Ovary (tissue), 9 donors: ENCODE results near the gene RYR1. TPM values are rescaled to one million over a fixed set of nuclear protein-coding genes. Genes with fewer than 3 reads are reported as not detected.
A peak's percentile ranks its signal among the peaks of the same experiment; 100 is the strongest.

Experiments
- DNase-seq, 5 donors: peaks; one replicate each; pipeline ENCODE4 v3.0.0-alpha.2; 2019 to 2020
- H3K27ac ChIP-seq, 2 donors: fragments of 200-600 bp; one replicate each; pipeline versions ENCODE4 v1.5.1 to v1.8.0; 2019 to 2022
- H3K27me3 ChIP-seq: fragments of 200-600 bp; one replicate; pipeline ENCODE4 v1.8.0; 2022
- H3K36me3 ChIP-seq: fragments of 200-600 bp; sonication (generic); one replicate; pipeline ENCODE4 v1.5.1; 2019
- H3K4me1 ChIP-seq: one replicate; pipeline ENCODE4 v1.8.1; 2013; ENCODE audit warnings: mild to moderate bottlenecking, moderate library complexity; ENCODE audit not compliant: insufficient read depth
- H3K4me3 ChIP-seq: fragments of 200-600 bp; sonication (generic); one replicate; pipeline ENCODE4 v1.5.1; 2017
- H3K9me3 ChIP-seq, 2 donors: fragments of 200-600 bp in 1 of 2; sonication (generic) in 1 of 2; one replicate each; pipeline versions ENCODE4 v1.5.1 to v1.8.1; 2013 to 2019; ENCODE audit warnings: mild to moderate bottlenecking in 1 of 2, moderate library complexity in 1 of 2
- CTCF ChIP-seq, 3 donors: fragments of 450-650 bp in 2 of 3; fragments of 200-600 bp in 1 of 3; IDR thresholded peaks; one replicate each; pipeline versions ENCODE4 v1.5.1 to v1.8.0; 2016 to 2022; ENCODE audit warnings: antibody characterized with exemption in 3 of 3, mild to moderate bottlenecking in 1 of 3
- EP300 ChIP-seq: sonication (generic); formaldehyde crosslinking; IDR thresholded peaks from one replicate; pipeline ENCODE4 v1.6.1; 2017; ENCODE audit warnings: antibody characterized with exemption
- POLR2A ChIP-seq: fragments of 450-650 bp; IDR thresholded peaks from one replicate; pipeline ENCODE4 v1.6.1; 2017; ENCODE audit warnings: antibody characterized with exemption, mild to moderate bottlenecking, moderate library complexity
- WGBS, 3 donors: extraction: QIAGEN DNeasy Blood & Tissue Kit in 1 of 3; methylation state at CpG; one replicate each; pipeline versions ENCODE4 v1.1.5 to v1.1.7; 2013 to 2017; 5-methylcytosine and 5-hydroxymethylcytosine counted together
- intact Hi-C, 4 donors: fragments of 100-400 bp; cut with DNase I; formaldehyde crosslinking; loops; one replicate each; pipeline versions ENCODE4 v1.11.0 to v1.15.1; 2022 to 2023
- polyA plus RNA-seq, 2 donors: library from polyadenylated mRNA; stranded (reverse); fragments of 200-250 nt in 1 of 2; fragments of 350-450 nt in 1 of 2; fragmentation: Illumina TruSeq in 1 of 2; extraction: RNeasy Lipid Tissue Mini Kit (QIAGEN cat#74804) in 1 of 2; gene quantifications; one replicate each; pipeline ENCODE4 v1.2.3, GENCODE V29; 2013 to 2014
- total RNA-seq, 7 donors: library from RNA; depleted of rRNA in 2 of 7; stranded (reverse); fragments of >200 nt in 2 of 7; fragmentation: NEBNext Ultra II Directional in 3 of 7; extraction: Animal tissue kit (Norgen Biotek cat#: 25700) in 3 of 7; gene quantifications; one replicate each; pipeline versions ENCODE4 v1.1.0 to v1.2.4, GENCODE V29; 2016 to 2023
- donor health status: DM: no; HTN: no; CAD: no; lungs with moderate emphysema.
- donor health status: DM: no; HTN: no; CAD: no.
- donor health status: Bipolar disorder and iron deficiency.
- donor health status: DM: yes; HTN: yes; CAD: no.
- donor health status: DM: no; HTN: no; CAD: no.
- donor health status: DM: yes; HTN: yes; CAD: no.

Gene RYR1
- total and polyA plus RNA-seq, 9 donors = 0.57 to 2.6 (median 1.0) TPM

DNA sequence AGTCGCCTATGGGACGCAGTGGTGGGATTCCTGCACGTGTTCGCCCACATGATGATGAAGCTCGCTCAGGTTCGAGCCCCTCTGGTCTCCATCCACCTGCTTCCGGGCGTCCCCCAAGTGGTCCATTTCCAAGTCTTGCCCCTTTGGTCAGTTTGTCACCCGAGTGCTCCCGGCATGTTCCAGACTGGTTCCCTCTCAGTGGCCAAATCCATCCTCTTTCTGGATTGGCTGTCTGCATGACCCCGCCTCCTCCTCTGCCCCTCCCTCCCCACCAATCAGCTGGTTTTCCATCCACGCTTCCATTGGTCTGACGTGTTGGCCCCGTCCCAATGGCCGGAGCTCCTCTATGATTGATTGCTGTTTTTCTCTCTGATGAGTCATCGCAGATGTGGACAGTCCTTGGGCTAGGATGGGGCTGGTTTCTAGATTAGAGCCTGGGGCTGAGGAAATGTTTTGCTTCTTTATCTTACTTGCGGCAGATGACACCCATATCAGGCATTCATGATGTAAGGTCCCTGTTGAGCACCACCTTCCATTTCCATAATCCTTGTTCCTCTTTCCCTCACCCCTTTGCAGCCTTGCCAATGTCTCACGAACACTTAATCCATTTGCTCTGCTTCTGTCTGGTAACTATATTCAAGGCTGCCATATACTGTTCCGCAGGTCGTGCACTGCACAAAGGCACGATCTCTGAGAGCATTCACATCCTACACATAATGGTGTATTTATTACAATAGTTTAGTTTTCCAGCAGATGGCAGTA, 110.5 kb downstream of the RYR1 start:
- Histone ChIP-seq H3K27ac (no peak overlapping the region), H3K27me3 (no peaks in the 10 kb centered on the region), H3K4me1 (peaks cover 4% of the 10 kb centered on the region), H3K36me3 (no peaks in the 10 kb centered on the region), H3K9me3 (no peaks in the 10 kb centered on the region), H3K4me3 (no peak overlapping the region)
- 26 to 41% (median 37%) methylated on average over 21 of the region's 21 CpGs for WGBS, 3 donors
- TF ChIP-seq EP300 = no peak
- no peak for TF ChIP-seq POLR2A
- peak in 2 of 3 donors; percentile 11 to 42 for TF ChIP-seq CTCF (IDR thresholded peaks at IDR 0.05)
- intact Hi-C loops = loop anchor here in 1 of 4 donors (10.0 kb wide), 1 partner anchor 371 kb away; the partner anchor contains the start of gene CCER2
- DNase-seq = peak; percentile 46 to 69 (median 65)

- no peaks in the 10 kb centered on the region for H3K36me3 ChIP-seq
- 34 to 45% (median 38%) methylated on average over 6 of the region's 6 CpGs for WGBS, 3 donors
- DNase-seq = no peak
- H3K4me1 ChIP-seq = peaks cover 4% of the 10 kb centered on the region
- no peaks in the 10 kb centered on the region for H3K27me3 ChIP-seq
- no peaks in the 10 kb centered on the region for H3K9me3 ChIP-seq
- no peak for TF ChIP-seq CTCF (IDR thresholded peaks at IDR 0.05)
- no peak for TF ChIP-seq POLR2A
- TF ChIP-seq EP300 = no peak
- no peak overlapping the region for H3K27ac ChIP-seq
- intact Hi-C loops = loop anchor here in 1 of 4 donors (10.0 kb wide), 1 partner anchor 370 kb away; the partner anchor contains the start of gene CCER2
- H3K4me3 ChIP-seq = no peak overlapping the region
Measured at GRCh38 chr19:38544569-38545315, 111.3 kb downstream of the RYR1 start.

GRCh38 chr19:38545596-38545995, 112.1 kb downstream of the RYR1 start:
- DNase-seq = no peak
- intact Hi-C loops = loop anchor here in 1 of 4 donors (10.0 kb wide), 1 partner anchor 369 kb away; the partner anchor contains the start of gene CCER2
- Histone ChIP-seq H3K4me3 (no peak overlapping the region), H3K27ac (no peak overlapping the region), H3K4me1 (peaks cover 4% of the 10 kb centered on the region), H3K27me3 (no peaks in the 10 kb centered on the region), H3K9me3 (no peaks in the 10 kb centered on the region), H3K36me3 (no peaks in the 10 kb centered on the region)
- TF ChIP-seq EP300 (no peak), CTCF (IDR thresholded peaks at IDR 0.05) (no peak), POLR2A (no peak)
- 92 to 94% (median 92%) methylated on average over 8 of the region's 8 CpGs for WGBS, 3 donors

GRCh38 chr19:38547421-38547820, 113.9 kb downstream of the RYR1 start:
- Histone ChIP-seq H3K27me3 (no peaks in the 10 kb centered on the region), H3K4me1 (peaks cover 4% of the 10 kb centered on the region), H3K9me3 (no peaks in the 10 kb centered on the region), H3K4me3 (no peak overlapping the region), H3K36me3 (no peaks in the 10 kb centered on the region), H3K27ac (no peak overlapping the region)
- 87 to 89% (median 88%) methylated on average over 5 of the region's 5 CpGs for WGBS, 3 donors
- no peak for DNase-seq
- intact Hi-C loops = loop anchor here in 1 of 4 donors (10.0 kb wide), 1 partner anchor 367 kb away; the partner anchor contains the start of gene CCER2
- TF ChIP-seq POLR2A (no peak), CTCF (IDR thresholded peaks at IDR 0.05) (no peak), EP300 (no peak)
